SK-N-SH (cell line): ENCODE measurements around the gene CFAP126.
"Not testable (repeated sequence)": the region's sequence is repeated elsewhere in the genome, so short reads cannot be mapped to it uniquely, and the experiment has no call there.

Experiments
- CHD2 ChIP-seq: fragments of 150-350 bp; IDR thresholded peaks from 2 replicates; pipeline ENCODE4 v1.6.1; 2018; ENCODE audit warnings: low read length; ENCODE audit not compliant: partially characterized antibody
- CTCF ChIP-seq: fragments of 200-600 bp; sonication (generic); IDR thresholded peaks from 2 replicates; pipeline ENCODE4 v1.6.1; 2017; ENCODE audit warnings: antibody characterized with exemption, mild to moderate bottlenecking, moderate library complexity
- EZH2phosphoT487 ChIP-seq: fragments of 200-600 bp; sonication (generic); IDR thresholded peaks from 2 replicates; pipeline ENCODE4 v1.6.1; 2017; ENCODE audit warnings: low read depth, mixed run types, mild to moderate bottlenecking, antibody characterized with exemption, moderate library complexity, borderline replicate concordance
- FOXJ3 ChIP-seq: sonication (generic); formaldehyde crosslinking; IDR thresholded peaks from 2 replicates; pipeline ENCODE4 v1.5.1; 2020; ENCODE audit warnings: mild to moderate bottlenecking, missing genetic modification reagents
- FOXM1 ChIP-seq: IDR thresholded peaks from 2 replicates; pipeline ENCODE4 v1.4.0; 2012; ENCODE audit warnings: low read depth, mild to moderate bottlenecking
- GATA2 ChIP-seq: sonication (generic); formaldehyde crosslinking; IDR thresholded peaks from 2 replicates; pipeline ENCODE4 v1.5.0; 2020; ENCODE audit warnings: mild to moderate bottlenecking, missing genetic modification reagents
- POLR2AphosphoS5 ChIP-seq: IDR thresholded peaks from 2 replicates; pipeline ENCODE4 v1.6.1; 2012; ENCODE audit warnings: low read depth, low read length
- RXRA ChIP-seq: IDR thresholded peaks from 2 replicates; pipeline ENCODE4 v1.4.0; 2012; ENCODE audit warnings: low read depth, mild to moderate bottlenecking, borderline replicate concordance
- TAF1 ChIP-seq: IDR thresholded peaks from 2 replicates; pipeline ENCODE4 v1.6.1; 2012; ENCODE audit warnings: low read depth, mild to moderate bottlenecking, low read length, moderate library complexity, borderline replicate concordance
- TEAD4 ChIP-seq: IDR thresholded peaks from 2 replicates; pipeline ENCODE4 v1.4.0; 2012; ENCODE audit warnings: mild to moderate bottlenecking, borderline replicate concordance; ENCODE audit not compliant: insufficient read depth
- USF2 ChIP-seq: fragments of 150-350 bp; IDR thresholded peaks from 2 replicates; pipeline ENCODE4 v1.6.1; 2017; ENCODE audit warnings: antibody characterized with exemption, low read length, low read depth, borderline replicate concordance
- YY1 ChIP-seq: IDR thresholded peaks from 2 replicates; pipeline ENCODE4 v1.4.0; 2012; ENCODE audit warnings: low read depth, mild to moderate bottlenecking

- TF ChIP-seq CTCF; POLR2AphosphoS5; TAF1; FOXJ3 (CRISPR knock-in tag); FOXM1; GATA2; RXRA; YY1; USF2; EZH2phosphoT487; TEAD4; CHD2: not testable (repeated sequence)
Measured at GRCh38 chr1:161315841-161316674, 51.6 kb downstream of the CFAP126 start.
